ENCODE data around the gene KCNN3. TPM values are rescaled to one million over a fixed set of nuclear protein-coding genes. Genes with fewer than 3 reads are reported as not detected.

The KCNN3 gene
- total and polyA plus RNA-seq, 2 of the 8 experiments (the other 6 are each of a cell fraction or from before 2014, with no cell fraction given) = 2.8 to 3.7 TPM

DNA sequence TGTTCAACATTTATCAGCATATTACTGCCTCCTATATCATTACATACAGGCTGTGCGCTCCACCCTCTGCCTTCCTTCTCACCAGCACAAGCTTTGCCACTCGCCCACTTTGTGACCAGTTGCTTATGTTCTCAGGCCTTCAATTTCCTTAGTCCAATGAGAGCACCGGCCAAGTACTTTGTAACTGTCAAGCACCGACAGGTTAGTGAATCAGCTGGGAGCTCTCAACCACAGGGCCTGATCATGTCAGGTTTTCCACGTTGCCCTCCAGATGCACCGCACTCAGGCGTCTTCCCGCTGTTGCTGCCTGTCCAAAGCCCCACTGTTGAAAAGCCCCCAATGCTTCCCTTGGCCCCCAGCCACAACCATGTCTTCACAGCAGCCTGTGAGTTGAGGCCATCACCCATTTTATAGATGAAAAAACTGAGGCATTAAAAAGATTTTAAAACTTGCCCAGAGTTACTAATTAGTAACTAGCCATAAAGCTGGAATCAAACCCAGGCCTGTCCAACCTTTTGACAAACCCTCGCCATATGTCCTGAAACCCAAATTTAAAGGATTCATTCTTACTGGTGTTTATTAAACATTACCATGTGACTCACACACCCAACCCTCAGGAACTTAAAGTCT lies 3.4 kb upstream of the KCNN3 start (continued):
- TF ChIP-seq, protein P1, sequence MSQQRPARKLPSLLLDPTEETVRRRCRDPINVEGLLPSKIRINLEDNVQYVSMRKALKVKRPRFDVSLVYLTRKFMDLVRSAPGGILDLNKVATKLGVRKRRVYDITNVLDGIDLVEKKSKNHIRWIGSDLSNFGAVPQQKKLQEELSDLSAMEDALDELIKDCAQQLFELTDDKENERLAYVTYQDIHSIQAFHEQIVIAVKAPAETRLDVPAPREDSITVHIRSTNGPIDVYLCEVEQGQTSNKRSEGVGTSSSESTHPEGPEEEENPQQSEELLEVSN (IDR thresholded peaks at IDR 0.05) = no peak
- TF ChIP-seq TAF1 (IDR thresholded peaks at IDR 0.05; ENCODE audit: low read depth, low read length) = no peak
- no peak for TF ChIP-seq EZH2 (IDR thresholded peaks at IDR 0.05; ENCODE audit: low read depth, low read length, severe bottlenecking)
- no peak for TF ChIP-seq HDAC6 (IDR thresholded peaks at IDR 0.05; ENCODE audit: low read depth, low read length)
- TF ChIP-seq CREB1 (IDR thresholded peaks at IDR 0.05) = no peak
- TF ChIP-seq TBP (IDR thresholded peaks at IDR 0.05; ENCODE audit: low read depth, low read length) = no peak
- TF ChIP-seq, protein P2, sequence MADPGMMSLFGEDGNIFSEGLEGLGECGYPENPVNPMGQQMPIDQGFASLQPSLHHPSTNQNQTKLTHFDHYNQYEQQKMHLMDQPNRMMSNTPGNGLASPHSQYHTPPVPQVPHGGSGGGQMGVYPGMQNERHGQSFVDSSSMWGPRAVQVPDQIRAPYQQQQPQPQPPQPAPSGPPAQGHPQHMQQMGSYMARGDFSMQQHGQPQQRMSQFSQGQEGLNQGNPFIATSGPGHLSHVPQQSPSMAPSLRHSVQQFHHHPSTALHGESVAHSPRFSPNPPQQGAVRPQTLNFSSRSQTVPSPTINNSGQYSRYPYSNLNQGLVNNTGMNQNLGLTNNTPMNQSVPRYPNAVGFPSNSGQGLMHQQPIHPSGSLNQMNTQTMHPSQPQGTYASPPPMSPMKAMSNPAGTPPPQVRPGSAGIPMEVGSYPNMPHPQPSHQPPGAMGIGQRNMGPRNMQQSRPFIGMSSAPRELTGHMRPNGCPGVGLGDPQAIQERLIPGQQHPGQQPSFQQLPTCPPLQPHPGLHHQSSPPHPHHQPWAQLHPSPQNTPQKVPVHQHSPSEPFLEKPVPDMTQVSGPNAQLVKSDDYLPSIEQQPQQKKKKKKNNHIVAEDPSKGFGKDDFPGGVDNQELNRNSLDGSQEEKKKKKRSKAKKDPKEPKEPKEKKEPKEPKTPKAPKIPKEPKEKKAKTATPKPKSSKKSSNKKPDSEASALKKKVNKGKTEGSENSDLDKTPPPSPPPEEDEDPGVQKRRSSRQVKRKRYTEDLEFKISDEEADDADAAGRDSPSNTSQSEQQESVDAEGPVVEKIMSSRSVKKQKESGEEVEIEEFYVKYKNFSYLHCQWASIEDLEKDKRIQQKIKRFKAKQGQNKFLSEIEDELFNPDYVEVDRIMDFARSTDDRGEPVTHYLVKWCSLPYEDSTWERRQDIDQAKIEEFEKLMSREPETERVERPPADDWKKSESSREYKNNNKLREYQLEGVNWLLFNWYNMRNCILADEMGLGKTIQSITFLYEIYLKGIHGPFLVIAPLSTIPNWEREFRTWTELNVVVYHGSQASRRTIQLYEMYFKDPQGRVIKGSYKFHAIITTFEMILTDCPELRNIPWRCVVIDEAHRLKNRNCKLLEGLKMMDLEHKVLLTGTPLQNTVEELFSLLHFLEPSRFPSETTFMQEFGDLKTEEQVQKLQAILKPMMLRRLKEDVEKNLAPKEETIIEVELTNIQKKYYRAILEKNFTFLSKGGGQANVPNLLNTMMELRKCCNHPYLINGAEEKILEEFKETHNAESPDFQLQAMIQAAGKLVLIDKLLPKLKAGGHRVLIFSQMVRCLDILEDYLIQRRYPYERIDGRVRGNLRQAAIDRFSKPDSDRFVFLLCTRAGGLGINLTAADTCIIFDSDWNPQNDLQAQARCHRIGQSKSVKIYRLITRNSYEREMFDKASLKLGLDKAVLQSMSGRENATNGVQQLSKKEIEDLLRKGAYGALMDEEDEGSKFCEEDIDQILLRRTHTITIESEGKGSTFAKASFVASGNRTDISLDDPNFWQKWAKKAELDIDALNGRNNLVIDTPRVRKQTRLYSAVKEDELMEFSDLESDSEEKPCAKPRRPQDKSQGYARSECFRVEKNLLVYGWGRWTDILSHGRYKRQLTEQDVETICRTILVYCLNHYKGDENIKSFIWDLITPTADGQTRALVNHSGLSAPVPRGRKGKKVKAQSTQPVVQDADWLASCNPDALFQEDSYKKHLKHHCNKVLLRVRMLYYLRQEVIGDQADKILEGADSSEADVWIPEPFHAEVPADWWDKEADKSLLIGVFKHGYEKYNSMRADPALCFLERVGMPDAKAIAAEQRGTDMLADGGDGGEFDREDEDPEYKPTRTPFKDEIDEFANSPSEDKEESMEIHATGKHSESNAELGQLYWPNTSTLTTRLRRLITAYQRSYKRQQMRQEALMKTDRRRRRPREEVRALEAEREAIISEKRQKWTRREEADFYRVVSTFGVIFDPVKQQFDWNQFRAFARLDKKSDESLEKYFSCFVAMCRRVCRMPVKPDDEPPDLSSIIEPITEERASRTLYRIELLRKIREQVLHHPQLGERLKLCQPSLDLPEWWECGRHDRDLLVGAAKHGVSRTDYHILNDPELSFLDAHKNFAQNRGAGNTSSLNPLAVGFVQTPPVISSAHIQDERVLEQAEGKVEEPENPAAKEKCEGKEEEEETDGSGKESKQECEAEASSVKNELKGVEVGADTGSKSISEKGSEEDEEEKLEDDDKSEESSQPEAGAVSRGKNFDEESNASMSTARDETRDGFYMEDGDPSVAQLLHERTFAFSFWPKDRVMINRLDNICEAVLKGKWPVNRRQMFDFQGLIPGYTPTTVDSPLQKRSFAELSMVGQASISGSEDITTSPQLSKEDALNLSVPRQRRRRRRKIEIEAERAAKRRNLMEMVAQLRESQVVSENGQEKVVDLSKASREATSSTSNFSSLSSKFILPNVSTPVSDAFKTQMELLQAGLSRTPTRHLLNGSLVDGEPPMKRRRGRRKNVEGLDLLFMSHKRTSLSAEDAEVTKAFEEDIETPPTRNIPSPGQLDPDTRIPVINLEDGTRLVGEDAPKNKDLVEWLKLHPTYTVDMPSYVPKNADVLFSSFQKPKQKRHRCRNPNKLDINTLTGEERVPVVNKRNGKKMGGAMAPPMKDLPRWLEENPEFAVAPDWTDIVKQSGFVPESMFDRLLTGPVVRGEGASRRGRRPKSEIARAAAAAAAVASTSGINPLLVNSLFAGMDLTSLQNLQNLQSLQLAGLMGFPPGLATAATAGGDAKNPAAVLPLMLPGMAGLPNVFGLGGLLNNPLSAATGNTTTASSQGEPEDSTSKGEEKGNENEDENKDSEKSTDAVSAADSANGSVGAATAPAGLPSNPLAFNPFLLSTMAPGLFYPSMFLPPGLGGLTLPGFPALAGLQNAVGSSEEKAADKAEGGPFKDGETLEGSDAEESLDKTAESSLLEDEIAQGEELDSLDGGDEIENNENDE (IDR thresholded peaks at IDR 0.05; ENCODE audit: insufficient replicate concordance, low read length) = no peak
- TF ChIP-seq BACH1 (IDR thresholded peaks at IDR 0.05; ENCODE audit: low read length) = no peak
